Loucy (cell line): ENCODE measurements around the gene TAPBP.

Source experiments
- CTCF ChIP-seq: fragments of 200-600 bp; sonication (generic); conservative IDR thresholded peaks from 2 replicates; pipeline ENCODE4 v1.5.1; 2014; ENCODE audit warnings: mild to moderate bottlenecking, antibody characterized with exemption, low read length
- EZH2phosphoT487 ChIP-seq: fragments of 200-600 bp; IDR thresholded peaks from 2 replicates; pipeline ENCODE4 v1.6.1; 2018; ENCODE audit warnings: antibody characterized with exemption, mild to moderate bottlenecking, moderate library complexity, borderline replicate concordance

- TF ChIP-seq CTCF (no peak), EZH2phosphoT487 (no peak)
Measured at GRCh38 chr6:33317669-33318425, 4.0 kb upstream of the TAPBP start, which contains the start of gene ZBTB22.
